Gastroesophageal sphincter (tissue), 3 donors: ENCODE measurements around the gene PLA2R1.

Experiments used
- CTCF ChIP-seq, 4 experiments: fragments of 200-600 bp in 2 of 4; fragments of 450-650 bp in 2 of 4; sonication (generic) in 1 of 4; IDR thresholded peaks; one replicate each; pipeline ENCODE4 v1.5.1; 2017 to 2019; ENCODE audit warnings: antibody characterized with exemption in 4 of 4, mild to moderate bottlenecking in 2 of 4, moderate library complexity in 2 of 4
- EP300 ChIP-seq: sonication (generic); formaldehyde crosslinking; IDR thresholded peaks from one replicate; pipeline ENCODE4 v1.6.1; 2017; ENCODE audit warnings: antibody characterized with exemption, mild to moderate bottlenecking
- POLR2A ChIP-seq, 2 donors: fragments of 450-650 bp; IDR thresholded peaks; one replicate each; pipeline ENCODE4 v1.6.1; 2017; ENCODE audit warnings: antibody characterized with exemption in 2 of 2, mild to moderate bottlenecking in 2 of 2, moderate library complexity in 1 of 2
- POLR2AphosphoS5 ChIP-seq: sonication (generic); formaldehyde crosslinking; IDR thresholded peaks from one replicate; pipeline ENCODE4 v1.6.1; 2017; ENCODE audit warnings: antibody characterized with exemption

GRCh38 chr2:159976527-159977160 is 85.8 kb downstream of the PLA2R1 start:
- TF ChIP-seq CTCF (IDR thresholded peaks at IDR 0.05) (no peak), POLR2A (IDR thresholded peaks at IDR 0.05) (no peak), POLR2AphosphoS5 (no peak), EP300 (no peak)
